Chondrocyte (in vitro differentiated cells): Measurements from ENCODE around the gene RSPH1. TPM values are rescaled to one million over a fixed set of nuclear protein-coding genes. Genes with fewer than 3 reads are reported as not detected.

Experiments used
- DNase-seq: peaks from one replicate; pipeline ENCODE4 v3.0.0; 2021; ENCODE audit warnings: mixed read lengths, low spot score
- H3K27ac Mint-ChIP-seq: one replicate; pipeline ENCODE4 v1.8.0; 2021; ENCODE audit warnings: mild to moderate bottlenecking, moderate library complexity, mixed read lengths; ENCODE audit not compliant: unreplicated experiment
- H3K27me3 Mint-ChIP-seq: 2 replicates; pipeline ENCODE4 v1.8.0; 2021; ENCODE audit warnings: low read depth, mixed read lengths
- H3K36me3 Mint-ChIP-seq: 2 replicates; pipeline ENCODE4 v1.8.0; 2021; ENCODE audit warnings: low read depth, mixed read lengths
- H3K4me1 Mint-ChIP-seq: 2 replicates; pipeline ENCODE4 v1.8.0; 2021; ENCODE audit warnings: low read depth, mild to moderate bottlenecking, mixed read lengths
- H3K4me3 Mint-ChIP-seq: one replicate; pipeline ENCODE4 v1.8.0; 2021; ENCODE audit warnings: mild to moderate bottlenecking, moderate library complexity, mixed read lengths; ENCODE audit not compliant: unreplicated experiment
- H3K9me3 Mint-ChIP-seq: 2 replicates; pipeline ENCODE4 v1.8.0; 2021; ENCODE audit warnings: low read depth, mixed read lengths
- total RNA-seq: library from RNA; stranded (reverse); gene quantifications from 3 replicates; pipeline ENCODE4 v1.2.1, GENCODE V29; 2021
- TF ChIP-seq, protein P1 (sequence below): fragments of 200-600 bp; sonication (generic); IDR thresholded peaks from 2 replicates; pipeline ENCODE4 v1.5.0; 2021; ENCODE audit warnings: antibody characterized with exemption, mild to moderate bottlenecking, moderate library complexity

RSPH1 gene
- total RNA-seq, 1 donor from 2014 or later = 0.15 TPM

DNA sequence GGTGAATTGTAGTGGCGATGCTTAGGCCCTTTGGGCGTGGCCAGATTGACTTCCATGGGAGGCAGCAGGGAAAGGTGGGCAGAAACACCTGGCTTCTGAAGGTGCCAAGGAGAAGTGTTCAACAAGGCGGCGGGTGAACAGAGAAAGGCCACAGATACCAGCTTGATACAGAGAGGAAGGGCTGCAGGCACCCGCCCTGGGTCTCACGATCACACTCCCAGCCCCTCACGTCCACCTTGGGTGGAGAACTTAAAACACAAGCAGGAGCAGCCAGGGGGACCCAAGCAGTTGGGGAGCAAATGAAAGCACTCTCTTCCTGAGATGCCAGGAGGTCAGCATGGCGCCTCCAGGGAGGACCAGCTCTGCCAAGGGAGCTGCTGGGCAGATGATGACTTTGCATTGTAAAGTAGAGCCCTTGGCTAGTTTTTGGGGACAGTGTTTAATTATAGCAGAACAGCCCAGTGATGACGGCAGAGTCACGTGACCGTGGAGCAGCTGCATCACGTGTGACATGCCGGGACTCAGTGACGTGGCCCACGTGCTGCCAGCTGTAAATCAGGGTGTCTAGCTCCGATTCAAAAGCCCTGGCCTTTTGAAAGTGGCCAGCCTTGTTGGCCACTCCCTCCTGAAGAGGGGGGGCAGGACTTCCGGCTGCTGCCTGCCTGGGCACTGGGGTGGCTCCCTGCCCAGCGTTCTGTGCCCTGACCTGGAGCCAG is 36.6 kb upstream of the RSPH1 start:
- no peaks in the 10 kb centered on the region for H3K9me3 Mint-ChIP-seq
- no peak overlapping the region for H3K27ac Mint-ChIP-seq
- TF ChIP-seq, protein P1, sequence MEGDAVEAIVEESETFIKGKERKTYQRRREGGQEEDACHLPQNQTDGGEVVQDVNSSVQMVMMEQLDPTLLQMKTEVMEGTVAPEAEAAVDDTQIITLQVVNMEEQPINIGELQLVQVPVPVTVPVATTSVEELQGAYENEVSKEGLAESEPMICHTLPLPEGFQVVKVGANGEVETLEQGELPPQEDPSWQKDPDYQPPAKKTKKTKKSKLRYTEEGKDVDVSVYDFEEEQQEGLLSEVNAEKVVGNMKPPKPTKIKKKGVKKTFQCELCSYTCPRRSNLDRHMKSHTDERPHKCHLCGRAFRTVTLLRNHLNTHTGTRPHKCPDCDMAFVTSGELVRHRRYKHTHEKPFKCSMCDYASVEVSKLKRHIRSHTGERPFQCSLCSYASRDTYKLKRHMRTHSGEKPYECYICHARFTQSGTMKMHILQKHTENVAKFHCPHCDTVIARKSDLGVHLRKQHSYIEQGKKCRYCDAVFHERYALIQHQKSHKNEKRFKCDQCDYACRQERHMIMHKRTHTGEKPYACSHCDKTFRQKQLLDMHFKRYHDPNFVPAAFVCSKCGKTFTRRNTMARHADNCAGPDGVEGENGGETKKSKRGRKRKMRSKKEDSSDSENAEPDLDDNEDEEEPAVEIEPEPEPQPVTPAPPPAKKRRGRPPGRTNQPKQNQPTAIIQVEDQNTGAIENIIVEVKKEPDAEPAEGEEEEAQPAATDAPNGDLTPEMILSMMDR = no peak
- H3K4me3 Mint-ChIP-seq = no peak overlapping the region
- peaks cover 1% of the 10 kb centered on the region for H3K36me3 Mint-ChIP-seq
- no peaks in the 10 kb centered on the region for H3K27me3 Mint-ChIP-seq
- no peaks in the 10 kb centered on the region for H3K4me1 Mint-ChIP-seq
- DNase-seq = no peak

DNA sequence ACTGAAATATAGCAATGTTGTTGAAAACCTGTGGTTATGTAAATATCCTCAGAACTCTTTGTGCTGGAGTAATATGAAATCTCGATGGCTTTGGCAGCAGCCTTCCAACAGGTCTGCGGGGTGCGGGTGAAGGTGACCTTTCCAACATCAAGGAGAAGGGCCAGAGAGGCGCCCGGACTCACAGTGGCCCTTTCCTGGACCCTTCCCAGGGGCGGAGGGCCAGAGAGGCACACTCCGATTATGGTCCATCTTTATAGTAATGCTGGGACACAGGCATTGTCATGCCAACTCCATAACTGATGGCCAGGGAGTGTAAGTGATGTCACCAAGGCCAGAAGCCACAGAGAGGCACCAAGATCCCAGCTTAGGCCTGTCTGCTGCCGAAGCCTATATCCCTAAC is 35.7 kb upstream of the RSPH1 start:
- no peak overlapping the region for H3K27ac Mint-ChIP-seq
- TF ChIP-seq, protein P1 = no peak
- H3K4me3 Mint-ChIP-seq = no peak overlapping the region
- no peaks in the 10 kb centered on the region for H3K4me1 Mint-ChIP-seq
- DNase-seq = no peak
- H3K36me3 Mint-ChIP-seq = peaks cover 3% of the 10 kb centered on the region
- no peaks in the 10 kb centered on the region for H3K9me3 Mint-ChIP-seq
- H3K27me3 Mint-ChIP-seq = no peaks in the 10 kb centered on the region

DNA sequence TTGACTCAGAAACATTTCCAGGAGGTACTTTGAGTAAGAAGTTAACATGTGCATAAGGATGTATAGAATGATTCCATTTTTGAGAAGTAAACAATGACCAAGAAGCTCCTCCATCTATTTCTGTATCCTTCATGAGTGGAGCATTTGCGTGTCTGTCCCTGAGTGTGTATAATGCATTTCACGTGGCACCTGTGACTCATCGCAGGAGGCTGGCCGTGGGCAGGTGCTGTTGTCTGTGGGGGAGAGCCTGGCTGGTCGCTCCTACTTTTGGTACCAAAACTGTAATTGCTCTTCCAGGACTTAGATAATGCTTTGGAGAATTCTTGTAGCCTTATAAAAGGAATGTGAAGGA is 34.1 kb upstream of the RSPH1 start:
- TF ChIP-seq, protein P1 = no peak
- H3K27ac Mint-ChIP-seq = no peak overlapping the region

DNA sequence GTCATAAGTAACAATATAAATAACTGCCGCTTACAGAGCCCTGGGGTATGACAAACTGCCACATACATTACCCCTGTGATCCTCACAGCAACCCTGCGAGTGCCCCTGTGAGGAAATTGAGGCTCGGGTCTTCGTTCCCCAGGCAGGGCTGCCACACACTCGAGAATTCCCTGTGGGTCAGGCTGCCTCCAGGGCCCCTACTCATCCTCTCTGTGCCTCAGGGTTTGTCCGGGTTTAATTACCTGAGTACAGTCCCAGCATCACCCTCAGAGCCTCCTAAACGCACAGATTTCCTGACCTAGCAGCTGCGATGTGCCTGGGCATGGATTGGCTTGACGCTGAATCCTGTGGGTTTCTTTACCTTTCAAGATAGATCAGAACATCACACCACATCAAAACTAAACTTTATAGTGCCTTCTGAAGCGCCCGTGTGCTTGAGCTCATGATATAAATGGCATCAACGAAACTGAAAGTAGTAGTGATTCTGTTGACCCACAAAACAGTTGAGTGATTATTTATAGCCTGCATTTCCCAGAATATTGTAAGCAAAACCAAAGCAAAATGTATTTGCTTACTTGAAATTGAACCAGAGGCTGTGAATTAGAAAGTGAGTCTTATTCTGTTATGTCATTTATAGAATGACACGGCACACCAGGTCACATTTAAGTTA is 31.6 kb upstream of the RSPH1 start:
- H3K4me1 Mint-ChIP-seq = peaks cover 20% of the 10 kb centered on the region
- H3K36me3 Mint-ChIP-seq = peaks cover 5% of the 10 kb centered on the region
- DNase-seq = no peak
- TF ChIP-seq, protein P1 = no peak
- no peak overlapping the region for H3K27ac Mint-ChIP-seq
- no peaks in the 10 kb centered on the region for H3K27me3 Mint-ChIP-seq
- H3K4me3 Mint-ChIP-seq = no peak overlapping the region
- no peaks in the 10 kb centered on the region for H3K9me3 Mint-ChIP-seq

More for the DNA sequence above, 34.1 kb upstream of the RSPH1 start:
- no peak for DNase-seq
- H3K27me3 Mint-ChIP-seq = no peaks in the 10 kb centered on the region
- H3K36me3 Mint-ChIP-seq = peaks cover 4% of the 10 kb centered on the region
- H3K4me3 Mint-ChIP-seq = no peak overlapping the region
- no peaks in the 10 kb centered on the region for H3K9me3 Mint-ChIP-seq
- H3K4me1 Mint-ChIP-seq = peaks cover 10% of the 10 kb centered on the region

DNA sequence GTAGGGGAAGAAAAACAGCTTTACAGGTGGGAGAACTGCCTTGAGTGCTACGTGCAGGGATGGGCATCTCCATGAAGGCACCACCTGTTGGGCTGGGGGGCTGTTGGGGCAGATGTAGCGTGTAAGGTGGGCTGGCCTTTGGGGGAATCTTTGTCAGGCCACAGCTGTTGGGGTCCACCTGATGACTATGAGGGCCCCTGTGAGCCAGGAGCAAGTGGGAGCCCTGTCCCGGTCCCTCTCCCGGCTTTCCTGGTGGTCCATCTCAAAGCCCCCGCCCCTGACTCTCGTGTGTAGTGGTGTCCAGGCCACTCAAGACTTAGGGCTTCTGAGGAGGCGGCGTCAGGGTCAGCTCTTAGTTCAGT is 31.1 kb upstream of the RSPH1 start:
- no peak overlapping the region for H3K27ac Mint-ChIP-seq
- TF ChIP-seq, protein P1 = no peak
- no peaks in the 10 kb centered on the region for H3K27me3 Mint-ChIP-seq
- peaks cover 5% of the 10 kb centered on the region for H3K36me3 Mint-ChIP-seq
- H3K4me1 Mint-ChIP-seq = peaks cover 20% of the 10 kb centered on the region
- no peak overlapping the region for H3K4me3 Mint-ChIP-seq
- H3K9me3 Mint-ChIP-seq = no peaks in the 10 kb centered on the region
- no peak for DNase-seq
